ENCODE measurements around the gene SNAP25. TPM values are rescaled to one million over a fixed set of nuclear protein-coding genes. Genes with fewer than 3 reads are reported as not detected.

SNAP25 gene
- total and polyA plus RNA-seq, 7 donors: 0.46 to 19.3 (median 6.8) TPM

- no peaks in the 10 kb centered on the region for H3K27me3 ChIP-seq
- WGBS, 2 donors: 46 to 59% methylated on average over 1 of the region's 1 CpG
- DNase-seq: no peak
- no peak for TF ChIP-seq CTCF (IDR thresholded peaks at IDR 0.05)
- TF ChIP-seq POLR2AphosphoS5 (IDR thresholded peaks at IDR 0.05): no peak
- TF ChIP-seq POLR2A (IDR thresholded peaks at IDR 0.05): no peak
- no peak for TF ChIP-seq EP300 (IDR thresholded peaks at IDR 0.05)
- H3K9me3 ChIP-seq: no peaks in the 10 kb centered on the region
- no peaks in the 10 kb centered on the region for H3K4me1 ChIP-seq
- H3K27ac ChIP-seq: no peak overlapping the region
- no peaks in the 10 kb centered on the region for H3K36me3 ChIP-seq
- intact Hi-C loops (cut with DNase I): no loop called here
- no peak overlapping the region for H3K4me3 ChIP-seq
Observed at GRCh38 chr20:10297684-10298240, 79.1 kb downstream of the SNAP25 start.

- H3K27ac ChIP-seq: no peak overlapping the region
- intact Hi-C loops (cut with DNase I): no loop called here
- no peaks in the 10 kb centered on the region for H3K9me3 ChIP-seq
- no peak overlapping the region for H3K4me3 ChIP-seq
- no peak for TF ChIP-seq POLR2A (IDR thresholded peaks at IDR 0.05)
- TF ChIP-seq CTCF (IDR thresholded peaks at IDR 0.05): no peak
- no peak for TF ChIP-seq EP300 (IDR thresholded peaks at IDR 0.05)
- no peak for TF ChIP-seq POLR2AphosphoS5 (IDR thresholded peaks at IDR 0.05)
- no peaks in the 10 kb centered on the region for H3K36me3 ChIP-seq
- H3K27me3 ChIP-seq: no peaks in the 10 kb centered on the region
- 70 to 73% methylated on average over 5 of the region's 5 CpGs for WGBS, 2 donors
- H3K4me1 ChIP-seq: no peaks in the 10 kb centered on the region
- no peak for DNase-seq
Observed at GRCh38 chr20:10300582-10301446, 82.2 kb downstream of the SNAP25 start.

- no peaks in the 10 kb centered on the region for H3K4me1 ChIP-seq
- WGBS, 2 donors: 43 to 58% methylated on average over 3 of the region's 3 CpGs
- H3K27me3 ChIP-seq: no peaks in the 10 kb centered on the region
- no peaks in the 10 kb centered on the region for H3K9me3 ChIP-seq
- TF ChIP-seq EP300 (IDR thresholded peaks at IDR 0.05) (no peak), CTCF (IDR thresholded peaks at IDR 0.05) (no peak), POLR2AphosphoS5 (IDR thresholded peaks at IDR 0.05) (no peak)
- no peak overlapping the region for H3K4me3 ChIP-seq
- DNase-seq: no peak
- no peaks in the 10 kb centered on the region for H3K36me3 ChIP-seq
- no peak overlapping the region for H3K27ac ChIP-seq
- intact Hi-C loops (cut with DNase I): no loop called here
Observed at GRCh38 chr20:10303852-10304251, 85.2 kb downstream of the SNAP25 start.

- H3K4me1 ChIP-seq: no peaks in the 10 kb centered on the region
- intact Hi-C loops (cut with DNase I): no loop called here
- no peaks in the 10 kb centered on the region for H3K36me3 ChIP-seq
- no peak for TF ChIP-seq POLR2A (IDR thresholded peaks at IDR 0.05)
- TF ChIP-seq POLR2AphosphoS5 (IDR thresholded peaks at IDR 0.05): no peak
- H3K9me3 ChIP-seq: no peaks in the 10 kb centered on the region
- H3K27me3 ChIP-seq: no peaks in the 10 kb centered on the region
- H3K27ac ChIP-seq: no peak overlapping the region
- no peak overlapping the region for H3K4me3 ChIP-seq
- 62 to 83% methylated on average over 3 of the region's 3 CpGs for WGBS, 2 donors
- DNase-seq: no peak
Observed at GRCh38 chr20:10304471-10305046, 85.9 kb downstream of the SNAP25 start.

Data from sigmoid colon (tissue), 7 donors.